Measurements from ENCODE around the gene DCAF15. TPM values are rescaled to one million over a fixed set of nuclear protein-coding genes. Genes with fewer than 3 reads are reported as not detected.

DCAF15 gene
- total RNA-seq, 1 experiment from 2014 or later = 15.1 TPM

- peaks cover 9% of the 10 kb centered on the region for H3K36me3 ChIP-seq (ENCODE audit: insufficient read depth, low read length)
- peaks cover 6% of the 10 kb centered on the region for H3K4me1 ChIP-seq (ENCODE audit: low read length)
- no peak overlapping the region for H3K4me3 ChIP-seq (ENCODE audit: low read length)
- no peak overlapping the region for H3K4me2 ChIP-seq (ENCODE audit: low read depth, low read length, poor library complexity, severe bottlenecking)
- 0 out of 2 replicates have a peak, but pooled peaks cover 4% of the 10 kb centered on the region for H3K9me3 ChIP-seq (ENCODE audit: low read length)
- no peak overlapping the region for H3K9ac ChIP-seq (ENCODE audit: low read length)
- H3K79me2 ChIP-seq (ENCODE audit: low read length) = peaks cover 18% of the 10 kb centered on the region; the same call in 1 of the 2 replicates
- no peak overlapping the region for H2AFZ ChIP-seq (ENCODE audit: low read length)
- no peak overlapping the region for H3K27ac ChIP-seq (ENCODE audit: low read length)
- H3K9me2 ChIP-seq (replicated peaks; ENCODE audit: insufficient read depth, low read length) = no peaks in the 10 kb centered on the region
- no peaks in the 10 kb centered on the region for H4K20me1 ChIP-seq (ENCODE audit: insufficient read depth, low read depth, low read length)
- no peaks in the 10 kb centered on the region for H3K27me3 ChIP-seq (ENCODE audit: low read length)
- DNase-seq = no peak
Observed at GRCh38 chr19:13995017-13995728, 42.9 kb downstream of the DCAF15 start.

- H3K4me2 ChIP-seq (ENCODE audit: low read depth, low read length, poor library complexity, severe bottlenecking) = no peak overlapping the region
- H3K79me2 ChIP-seq (ENCODE audit: low read length) = peaks cover 27% of the 10 kb centered on the region
- DNase-seq = no peak
- peaks cover 11% of the 10 kb centered on the region for H3K36me3 ChIP-seq (ENCODE audit: insufficient read depth, low read length)
- H2AFZ ChIP-seq (ENCODE audit: low read length) = no peak overlapping the region
- H3K9ac ChIP-seq (ENCODE audit: low read length) = no peak overlapping the region
- H3K4me1 ChIP-seq (ENCODE audit: low read length) = peaks cover 6% of the 10 kb centered on the region
- H3K9me2 ChIP-seq (replicated peaks; ENCODE audit: insufficient read depth, low read length) = no peaks in the 10 kb centered on the region
- H3K27ac ChIP-seq (ENCODE audit: low read length) = no peak overlapping the region
- H3K27me3 ChIP-seq (ENCODE audit: low read length) = no peaks in the 10 kb centered on the region
- H3K4me3 ChIP-seq (ENCODE audit: low read length) = no peak overlapping the region
- no peaks in the 10 kb centered on the region for H4K20me1 ChIP-seq (ENCODE audit: insufficient read depth, low read depth, low read length)
- 0 out of 2 replicates have a peak, but pooled peaks cover 4% of the 10 kb centered on the region for H3K9me3 ChIP-seq (ENCODE audit: low read length)
Observed at GRCh38 chr19:13995878-13996765, 43.8 kb downstream of the DCAF15 start.

GRCh38 chr19:13996928-13997630 lies 44.8 kb downstream of the DCAF15 start:
- no peak overlapping the region for H3K27ac ChIP-seq (ENCODE audit: low read length)
- H4K20me1 ChIP-seq (ENCODE audit: insufficient read depth, low read depth, low read length) = no peaks in the 10 kb centered on the region
- H3K9me3 ChIP-seq (ENCODE audit: low read length) = 0 out of 2 replicates have a peak, but pooled peaks cover 4% of the 10 kb centered on the region
- H3K9ac ChIP-seq (ENCODE audit: low read length) = no peak overlapping the region
- H3K4me2 ChIP-seq (ENCODE audit: low read depth, low read length, poor library complexity, severe bottlenecking) = no peak overlapping the region
- no peaks in the 10 kb centered on the region for H3K27me3 ChIP-seq (ENCODE audit: low read length)
- DNase-seq = no peak
- peaks cover 32% of the 10 kb centered on the region for H3K79me2 ChIP-seq (ENCODE audit: low read length)
- no peaks in the 10 kb centered on the region for H3K9me2 ChIP-seq (replicated peaks; ENCODE audit: insufficient read depth, low read length)
- no peak overlapping the region for H2AFZ ChIP-seq (ENCODE audit: low read length)
- H3K4me3 ChIP-seq (ENCODE audit: low read length) = no peak overlapping the region
- peaks cover 11% of the 10 kb centered on the region for H3K36me3 ChIP-seq (ENCODE audit: insufficient read depth, low read length)
- peaks cover 6% of the 10 kb centered on the region for H3K4me1 ChIP-seq (ENCODE audit: low read length)

GRCh38 chr19:13997631-13997962 lies 45.3 kb downstream of the DCAF15 start:
- Histone ChIP-seq H3K36me3 (ENCODE audit: insufficient read depth, low read length) (peaks cover 6% of the 10 kb centered on the region; the same call in 1 of the 2 replicates), H3K27me3 (ENCODE audit: low read length) (no peaks in the 10 kb centered on the region), H3K9ac (ENCODE audit: low read length) (no peak overlapping the region), H3K79me2 (ENCODE audit: low read length) (peaks cover 35% of the 10 kb centered on the region), H3K9me3 (ENCODE audit: low read length) (0 out of 2 replicates have a peak, but pooled peaks cover 4% of the 10 kb centered on the region), H3K27ac (ENCODE audit: low read length) (no peak overlapping the region), H3K9me2 (replicated peaks; ENCODE audit: insufficient read depth, low read length) (no peaks in the 10 kb centered on the region), H3K4me1 (ENCODE audit: low read length) (peaks cover 6% of the 10 kb centered on the region), H2AFZ (ENCODE audit: low read length) (no peak overlapping the region), H3K4me2 (ENCODE audit: low read depth, low read length, poor library complexity, severe bottlenecking) (no peak overlapping the region), H3K4me3 (ENCODE audit: low read length) (no peak overlapping the region), H4K20me1 (ENCODE audit: insufficient read depth, low read depth, low read length) (no peaks in the 10 kb centered on the region)
- DNase-seq = no peak

GRCh38 chr19:13998426-13998825 lies 46.1 kb downstream of the DCAF15 start:
- H3K9me2 ChIP-seq (replicated peaks; ENCODE audit: insufficient read depth, low read length) = no peaks in the 10 kb centered on the region
- H3K9me3 ChIP-seq (ENCODE audit: low read length) = 0 out of 2 replicates have a peak, but pooled peaks cover 4% of the 10 kb centered on the region
- H3K27me3 ChIP-seq (ENCODE audit: low read length) = no peaks in the 10 kb centered on the region
- H3K9ac ChIP-seq (ENCODE audit: low read length) = no peak overlapping the region
- no peak overlapping the region for H2AFZ ChIP-seq (ENCODE audit: low read length)
- H3K4me3 ChIP-seq (ENCODE audit: low read length) = no peak overlapping the region
- peaks cover 12% of the 10 kb centered on the region for H3K4me1 ChIP-seq (ENCODE audit: low read length)
- peaks cover 6% of the 10 kb centered on the region; the same call in 1 of the 2 replicates for H3K36me3 ChIP-seq (ENCODE audit: insufficient read depth, low read length)
- no peak overlapping the region for H3K4me2 ChIP-seq (ENCODE audit: low read depth, low read length, poor library complexity, severe bottlenecking)
- H3K79me2 ChIP-seq (ENCODE audit: low read length) = peaks cover 38% of the 10 kb centered on the region
- DNase-seq = no peak
- no peaks in the 10 kb centered on the region for H4K20me1 ChIP-seq (ENCODE audit: insufficient read depth, low read depth, low read length)
- no peak overlapping the region for H3K27ac ChIP-seq (ENCODE audit: low read length)

GRCh38 chr19:13999085-13999484 lies 46.8 kb downstream of the DCAF15 start:
- no peaks in the 10 kb centered on the region for H4K20me1 ChIP-seq (ENCODE audit: insufficient read depth, low read depth, low read length)
- no peak for DNase-seq
- H3K27me3 ChIP-seq (ENCODE audit: low read length) = no peaks in the 10 kb centered on the region
- H3K9me2 ChIP-seq (replicated peaks; ENCODE audit: insufficient read depth, low read length) = no peaks in the 10 kb centered on the region
- H3K4me3 ChIP-seq (ENCODE audit: low read length) = no peak overlapping the region
- no peak overlapping the region for H3K4me2 ChIP-seq (ENCODE audit: low read depth, low read length, poor library complexity, severe bottlenecking)
- no peak overlapping the region for H3K9ac ChIP-seq (ENCODE audit: low read length)
- peaks cover 6% of the 10 kb centered on the region; the same call in 1 of the 2 replicates for H3K36me3 ChIP-seq (ENCODE audit: insufficient read depth, low read length)
- H2AFZ ChIP-seq (ENCODE audit: low read length) = no peak overlapping the region
- peaks cover 38% of the 10 kb centered on the region for H3K79me2 ChIP-seq (ENCODE audit: low read length)
- H3K9me3 ChIP-seq (ENCODE audit: low read length) = 0 out of 2 replicates have a peak, but pooled peaks cover 4% of the 10 kb centered on the region
- no peak overlapping the region for H3K27ac ChIP-seq (ENCODE audit: low read length)
- peaks cover 16% of the 10 kb centered on the region for H3K4me1 ChIP-seq (ENCODE audit: low read length)

GRCh38 chr19:14000691-14001375 lies 48.5 kb downstream of the DCAF15 start:
- H3K79me2 ChIP-seq (ENCODE audit: low read length) = peaks cover 46% of the 10 kb centered on the region
- H3K9ac ChIP-seq (ENCODE audit: low read length) = no peak overlapping the region
- H2AFZ ChIP-seq (ENCODE audit: low read length) = no peak overlapping the region
- no peak overlapping the region for H3K27ac ChIP-seq (ENCODE audit: low read length)
- H3K9me3 ChIP-seq (ENCODE audit: low read length) = 0 out of 2 replicates have a peak, but pooled peaks cover 4% of the 10 kb centered on the region
- peaks cover 6% of the 10 kb centered on the region; the same call in 1 of the 2 replicates for H3K36me3 ChIP-seq (ENCODE audit: insufficient read depth, low read length)
- no peaks in the 10 kb centered on the region for H3K9me2 ChIP-seq (replicated peaks; ENCODE audit: insufficient read depth, low read length)
- peaks cover 26% of the 10 kb centered on the region for H3K4me1 ChIP-seq (ENCODE audit: low read length)
- no peaks in the 10 kb centered on the region for H3K27me3 ChIP-seq (ENCODE audit: low read length)
- no peaks in the 10 kb centered on the region for H4K20me1 ChIP-seq (ENCODE audit: insufficient read depth, low read depth, low read length)
- no peak overlapping the region for H3K4me2 ChIP-seq (ENCODE audit: low read depth, low read length, poor library complexity, severe bottlenecking)
- DNase-seq = no peak
- no peak overlapping the region for H3K4me3 ChIP-seq (ENCODE audit: low read length)
